Measurements from ENCODE around the gene SMC1B. TPM values are rescaled to one million over a fixed set of nuclear protein-coding genes. Genes with fewer than 3 reads are reported as not detected.

SMC1B gene
- polyA plus RNA-seq, 1 donor from 2014 or later, result not detected

GRCh38 chr22:45452565-45453379, 39.4 kb upstream of the SMC1B start:
- Histone ChIP-seq H3K4me3 (ENCODE audit: low read length) (no peak overlapping the region), H3K27ac (ENCODE audit: low read length) (no peak overlapping the region), H3K9ac (ENCODE audit: low read length) (no peak overlapping the region), H3K9me2 (ENCODE audit: insufficient read depth, low read length) (no peaks in the 10 kb centered on the region), H3K4me2 (ENCODE audit: low read length) (no peak overlapping the region), H4K20me1 (ENCODE audit: insufficient read depth) (no peaks in the 10 kb centered on the region), H3K9me3 (ENCODE audit: low read length) (no peaks in the 10 kb centered on the region), H3K79me2 (replicated peaks; ENCODE audit: insufficient read depth, low read length) (no peaks in the 10 kb centered on the region), H3K36me3 (ENCODE audit: insufficient read depth, low read length) (no peaks in the 10 kb centered on the region), H3F3A (ENCODE audit: insufficient read depth, low read length, poor library complexity, severe bottlenecking) (no peaks in the 10 kb centered on the region), H3K27me3 (ENCODE audit: insufficient read depth, low read depth, low read length) (no peaks in the 10 kb centered on the region), H2AFZ (ENCODE audit: low read depth, low read length) (no peak overlapping the region)
- TF ChIP-seq EZH2 (IDR thresholded peaks at IDR 0.05; ENCODE audit: borderline replicate concordance, insufficient read depth, low read length, poor library complexity, severe bottlenecking) (no peak), MXI1 (conservative IDR thresholded peaks at IDR 0.05; ENCODE audit: poor library complexity, severe bottlenecking) (no peak), REST (IDR thresholded peaks at IDR 0.05; ENCODE audit: borderline replicate concordance) (no peak)

- no peak overlapping the region for H3K4me3 ChIP-seq (ENCODE audit: low read length)
- no peaks in the 10 kb centered on the region for H3K9me3 ChIP-seq (ENCODE audit: low read length)
- no peaks in the 10 kb centered on the region for H3K36me3 ChIP-seq (ENCODE audit: insufficient read depth, low read length)
- no peaks in the 10 kb centered on the region for H3F3A ChIP-seq (ENCODE audit: insufficient read depth, low read length, poor library complexity, severe bottlenecking)
- no peaks in the 10 kb centered on the region for H3K79me2 ChIP-seq (replicated peaks; ENCODE audit: insufficient read depth, low read length)
- no peak overlapping the region for H3K9ac ChIP-seq (ENCODE audit: low read length)
- H2AFZ ChIP-seq (ENCODE audit: low read depth, low read length), result no peak overlapping the region
- H3K9me2 ChIP-seq (ENCODE audit: insufficient read depth, low read length), result no peaks in the 10 kb centered on the region
- H3K27me3 ChIP-seq (ENCODE audit: insufficient read depth, low read depth, low read length), result no peaks in the 10 kb centered on the region
- TF ChIP-seq TAF1 (IDR thresholded peaks at IDR 0.05; ENCODE audit: low read depth) (no peak), REST (IDR thresholded peaks at IDR 0.05; ENCODE audit: borderline replicate concordance) (no peak), EP300 (conservative IDR thresholded peaks at IDR 0.05; ENCODE audit: poor library complexity, severe bottlenecking) (no peak), MXI1 (conservative IDR thresholded peaks at IDR 0.05; ENCODE audit: poor library complexity, severe bottlenecking) (no peak), CTCF (IDR thresholded peaks at IDR 0.05; ENCODE audit: poor library complexity, severe bottlenecking) (no peak), POLR2AphosphoS5 (IDR thresholded peaks at IDR 0.05) (no peak), SMC3 (conservative IDR thresholded peaks at IDR 0.05; ENCODE audit: poor library complexity) (no peak), EZH2 (IDR thresholded peaks at IDR 0.05; ENCODE audit: borderline replicate concordance, insufficient read depth, low read length, poor library complexity, severe bottlenecking) (no peak), RAD21 (conservative IDR thresholded peaks at IDR 0.05) (no peak)
- H3K4me2 ChIP-seq (ENCODE audit: low read length), result no peak overlapping the region
- no peaks in the 10 kb centered on the region for H4K20me1 ChIP-seq (ENCODE audit: insufficient read depth)
- H3K27ac ChIP-seq (ENCODE audit: low read length), result no peak overlapping the region
Observed at GRCh38 chr22:45451972-45452371, 38.6 kb upstream of the SMC1B start.
